HUES48 (cell line): Measurements from ENCODE around the gene ZDHHC8.
A peak's percentile ranks its signal among the peaks of the same experiment; 100 is the strongest.

Experiments used
- H3K27ac ChIP-seq: one replicate; pipeline ENCODE4 v1.7.0; 2013; ENCODE audit warnings: low read depth, low read length, inconsistent platforms
- H3K27me3 ChIP-seq: 2 replicates; pipeline ENCODE4 v1.6.1; 2013; ENCODE audit warnings: mild to moderate bottlenecking, low read length; ENCODE audit not compliant: control insufficient read depth, insufficient read depth
- H3K36me3 ChIP-seq: 2 replicates; pipeline ENCODE4 v1.6.1; 2013; ENCODE audit warnings: low read length; ENCODE audit not compliant: control insufficient read depth, insufficient read depth
- H3K4me1 ChIP-seq: 2 replicates; pipeline ENCODE4 v1.6.1; 2013; ENCODE audit warnings: mild to moderate bottlenecking, low read length; ENCODE audit not compliant: control insufficient read depth, insufficient read depth
- H3K4me3 ChIP-seq: 2 replicates; pipeline ENCODE4 v1.5.1; 2013; ENCODE audit warnings: mild to moderate bottlenecking, low read depth, low read length
- H3K9ac ChIP-seq: 2 replicates; pipeline ENCODE4 v1.6.1; 2013; ENCODE audit warnings: mild to moderate bottlenecking, low read depth, low read length, moderate library complexity
- H3K9me3 ChIP-seq: 2 replicates; pipeline ENCODE4 v1.6.1; 2013; ENCODE audit warnings: low read length; ENCODE audit not compliant: control insufficient read depth, insufficient read depth

ZDHHC8 gene

DNA sequence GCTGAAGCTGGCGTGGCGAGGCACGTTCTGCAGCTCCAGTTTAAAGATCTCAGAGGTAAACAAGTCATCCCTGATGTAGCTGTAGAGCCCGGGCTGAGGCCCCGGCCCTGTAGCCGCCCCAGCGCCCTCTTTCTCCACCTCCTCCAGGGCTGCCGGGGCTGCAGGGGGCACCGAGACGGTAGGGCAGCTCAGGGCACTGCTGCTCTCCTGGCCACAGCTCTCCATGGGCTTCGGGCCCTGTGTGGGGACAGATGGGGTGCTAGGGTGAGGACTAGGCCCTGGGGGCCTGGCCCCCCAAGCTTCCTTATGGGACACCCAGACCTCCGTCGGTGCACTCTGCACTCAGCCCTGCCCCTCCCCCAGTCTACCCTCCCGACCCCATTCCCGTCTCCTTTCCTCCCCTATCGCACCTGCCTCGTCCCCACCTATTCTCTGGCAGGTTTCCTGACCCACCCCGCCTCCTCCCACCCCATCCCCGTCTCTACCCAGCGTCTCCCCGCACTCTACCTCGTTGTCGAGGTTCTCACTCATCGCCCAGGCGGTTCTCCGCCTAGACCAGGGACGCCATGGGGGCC is 15.1 kb upstream of the ZDHHC8 start:
- peak overlapping the region; percentile 87 for H3K27ac ChIP-seq
- H3K4me3 ChIP-seq, result peak overlapping the region; percentile 98
- no peaks in the 10 kb centered on the region for H3K9me3 ChIP-seq

DNA sequence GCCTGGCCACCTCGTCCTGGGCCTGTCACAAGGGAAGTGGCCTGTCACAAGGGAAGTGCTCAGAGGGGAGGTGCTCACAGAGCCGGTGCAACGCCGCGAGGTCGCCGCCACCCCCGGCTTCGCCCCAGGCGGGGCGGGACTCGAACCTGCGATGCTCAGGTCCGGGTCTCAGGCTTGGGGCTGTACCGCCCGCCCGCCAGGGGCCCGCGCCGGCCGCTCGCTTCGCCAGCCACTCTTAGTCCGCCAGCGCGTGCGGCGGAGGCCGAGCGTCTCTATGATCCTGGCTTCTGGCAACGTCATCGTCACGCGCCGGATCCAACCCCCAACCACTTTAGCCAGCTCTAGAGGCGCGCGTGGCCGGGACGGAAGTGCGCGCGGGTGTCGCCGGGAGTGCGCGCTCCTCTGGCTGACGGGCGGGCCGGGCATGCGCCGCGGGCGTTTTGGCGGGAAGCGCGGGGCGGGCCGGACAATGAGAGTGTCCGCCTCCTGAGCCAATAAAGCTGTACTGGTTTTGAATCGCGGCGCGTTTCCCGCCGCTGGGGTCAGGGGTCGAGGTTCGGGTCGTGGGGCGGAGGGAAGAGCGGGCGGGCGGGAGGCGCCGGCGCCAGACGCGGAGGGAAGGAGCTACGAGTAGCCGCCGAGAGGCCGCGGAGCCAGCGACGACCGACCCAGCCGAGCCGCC is 14.5 kb upstream of the ZDHHC8 start, which contains the start of gene TRMT2A:
Gene TRMT2A (minus strand): TSS at position 276 of the 682 bp plus-strand sequence. CDS start 320 bp downstream, outside the sequence.
- Histone ChIP-seq H3K9me3 (no peaks in the 10 kb centered on the region), H3K27me3 (no peaks in the 10 kb centered on the region), H3K27ac (peak within 1 kb of the TSS; percentile 89), H3K36me3 (peaks cover 79% of the 10 kb centered on the region), H3K4me1 (0 out of 2 replicates have a peak, but pooled peaks cover 7% of the 10 kb centered on the region), H3K9ac (peak within 1 kb of the TSS; percentile 99), H3K4me3 (peak within 1 kb of the TSS; percentile 98)

More for the DNA sequence above, 15.1 kb upstream of the ZDHHC8 start:
- Histone ChIP-seq H3K36me3 (peaks cover 78% of the 10 kb centered on the region), H3K4me1 (0 out of 2 replicates have a peak, but pooled peaks cover 7% of the 10 kb centered on the region), H3K9ac (peak overlapping the region; percentile 83), H3K27me3 (no peaks in the 10 kb centered on the region)

GRCh38 chr22:20117633-20118299 is 13.8 kb upstream of the ZDHHC8 start:
- Histone ChIP-seq H3K27me3 (no peaks in the 10 kb centered on the region), H3K36me3 (peaks cover 76% of the 10 kb centered on the region), H3K4me3 (peak overlapping the region; percentile 98), H3K9ac (peak overlapping the region; percentile 99), H3K4me1 (0 out of 2 replicates have a peak, but pooled peaks cover 7% of the 10 kb centered on the region), H3K27ac (peak overlapping the region; percentile 89), H3K9me3 (no peaks in the 10 kb centered on the region)

GRCh38 chr22:20118300-20119020 is 13.1 kb upstream of the ZDHHC8 start:
- Histone ChIP-seq H3K27me3 (no peaks in the 10 kb centered on the region), H3K27ac (peak overlapping the region; percentile 89), H3K36me3 (peaks cover 74% of the 10 kb centered on the region), H3K9me3 (no peaks in the 10 kb centered on the region), H3K4me1 (0 out of 2 replicates have a peak, but pooled peaks cover 7% of the 10 kb centered on the region), H3K4me3 (peak overlapping the region; percentile 98), H3K9ac (peak overlapping the region; percentile 99)

DNA sequence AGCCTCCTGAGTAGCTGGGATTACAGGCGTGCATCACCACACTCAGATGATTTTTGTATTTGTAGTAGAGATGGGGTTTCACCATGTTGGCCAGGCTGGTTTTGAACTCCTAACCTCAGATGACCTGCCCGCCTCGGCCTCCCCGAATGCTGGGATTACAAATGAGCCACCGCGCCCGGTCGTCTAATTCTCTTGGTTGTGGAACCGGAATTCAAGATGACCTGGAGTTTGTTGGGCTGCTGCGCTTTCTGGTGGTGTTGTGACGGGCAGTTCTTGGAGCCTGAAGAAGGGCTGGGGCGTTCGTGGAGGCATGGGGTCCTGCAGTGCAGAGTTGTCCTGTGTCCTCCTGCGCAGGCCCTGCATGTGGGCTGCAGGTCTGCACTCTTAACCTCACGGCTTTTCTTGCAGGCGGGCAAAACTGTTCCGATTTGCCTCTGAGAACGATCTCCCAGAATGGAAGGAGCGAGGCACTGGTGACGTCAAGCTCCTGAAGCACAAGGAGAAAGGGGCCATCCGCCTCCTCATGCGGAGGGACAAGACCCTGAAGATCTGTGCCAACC is 9.7 kb upstream of the ZDHHC8 start:
- Histone ChIP-seq H3K4me1 (0 out of 2 replicates have a peak, but pooled peaks cover 7% of the 10 kb centered on the region), H3K9me3 (no peaks in the 10 kb centered on the region), H3K36me3 (peaks cover 84% of the 10 kb centered on the region), H3K27me3 (no peaks in the 10 kb centered on the region), H3K9ac (no peak overlapping the region), H3K27ac (no peak overlapping the region), H3K4me3 (no peak overlapping the region)

DNA sequence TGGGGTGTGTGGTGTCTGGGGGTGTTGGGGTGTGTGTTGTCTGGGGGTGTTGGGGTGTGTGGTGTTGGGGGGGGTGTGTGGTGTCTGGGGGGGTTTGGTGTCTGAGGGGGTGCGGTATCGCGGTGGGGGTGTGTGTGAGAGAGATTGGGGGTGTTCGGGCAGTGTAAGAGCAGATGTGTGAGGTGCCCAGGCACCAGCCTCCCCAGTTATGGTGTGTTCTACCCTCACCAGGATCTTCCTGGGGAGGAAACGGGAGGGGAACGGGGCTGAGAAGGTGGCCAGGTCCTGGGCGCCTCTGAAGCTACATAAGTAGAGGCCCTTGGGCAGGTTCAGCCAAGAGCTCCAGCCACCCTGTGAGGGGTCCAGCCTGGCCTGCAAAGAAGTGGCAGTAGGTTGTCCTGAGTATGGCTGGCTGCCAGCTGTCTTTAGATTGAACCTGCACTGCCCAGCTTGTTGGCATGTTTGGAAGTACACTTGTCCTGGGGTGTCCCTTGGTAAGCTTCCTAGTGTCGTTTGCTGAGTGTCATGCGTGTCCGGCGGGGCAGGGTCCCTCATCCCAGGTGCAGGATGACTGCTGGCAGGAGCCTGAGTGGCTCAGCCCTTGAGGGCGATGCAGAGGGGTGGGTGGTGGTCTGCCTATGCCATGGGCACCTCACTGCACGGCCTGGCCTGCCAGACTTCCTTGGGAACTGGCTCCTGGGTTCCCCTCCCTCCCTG is 8.1 kb upstream of the ZDHHC8 start:
- H3K9ac ChIP-seq, result no peak overlapping the region
- H3K36me3 ChIP-seq, result peaks cover 91% of the 10 kb centered on the region
- 0 out of 2 replicates have a peak, but pooled peaks cover 6% of the 10 kb centered on the region for H3K4me1 ChIP-seq
- no peaks in the 10 kb centered on the region for H3K9me3 ChIP-seq
- H3K27ac ChIP-seq, result no peak overlapping the region
- H3K27me3 ChIP-seq, result no peaks in the 10 kb centered on the region
- H3K4me3 ChIP-seq, result no peak overlapping the region

- Histone ChIP-seq H3K4me3 (no peak overlapping the region), H3K4me1 (no peaks in the 10 kb centered on the region), H3K9ac (no peak overlapping the region), H3K27ac (no peak overlapping the region), H3K9me3 (no peaks in the 10 kb centered on the region), H3K36me3 (peaks cover 84% of the 10 kb centered on the region), H3K27me3 (no peaks in the 10 kb centered on the region)
Observed at GRCh38 chr22:20124083-20124787, 7.4 kb upstream of the ZDHHC8 start.

GRCh38 chr22:20125201-20126174 is 6.1 kb upstream of the ZDHHC8 start:
- Histone ChIP-seq H3K36me3 (peaks cover 71% of the 10 kb centered on the region), H3K27ac (no peak overlapping the region), H3K4me1 (no peaks in the 10 kb centered on the region), H3K9me3 (no peaks in the 10 kb centered on the region), H3K9ac (no peak overlapping the region), H3K27me3 (no peaks in the 10 kb centered on the region), H3K4me3 (no peak overlapping the region)
